Immature natural killer cell (primary cell): ENCODE measurements around the gene SYTL5. TPM values are rescaled to one million over a fixed set of nuclear protein-coding genes. Genes with fewer than 3 reads are reported as not detected.

ENCODE experiments used
- polyA plus RNA-seq, 3 donors: library from polyadenylated mRNA; unstranded; fragments of 300-500 nt; fragmentation: Illumina TruSeq; gene quantifications; one replicate each; pipeline ENCODE4 v1.2.3, GENCODE V29; 2021

Gene SYTL5
- polyA plus RNA-seq, 3 donors from 2014 or later, result not detected

Other genes with a start within 250 kb of the SYTL5 start
- 1 to 10 TPM; 1.2 to 4.0 (median 2.3) TPM for gene CYBB, start 226.5 kb upstream of the SYTL5 start, polyA plus RNA-seq
- gene DYNLT3, start 159.0 kb upstream of the SYTL5 start, polyA plus RNA-seq, result 10 to 100 TPM; 24.4 to 43.0 (median 26.5) TPM
- gene SRPX, start 214.3 kb downstream of the SYTL5 start, polyA plus RNA-seq, result not detected